HG03520 (cell line): Measurements from ENCODE around the gene RAB9A.
A peak's percentile ranks its signal among the peaks of the same experiment; 100 is the strongest.
"Not testable (repeated sequence)": the region's sequence is repeated elsewhere in the genome, so short reads cannot be mapped to it uniquely, and the experiment has no call there.

Experiments used
- ATAC-seq: cut with Tn5 transposase; IDR thresholded peaks from one replicate; pipeline ENCODE4 v1.9.1; 2021; ENCODE audit warnings: mild to moderate bottlenecking, moderate library complexity; ENCODE audit not compliant: unreplicated experiment

Gene RAB9A

GRCh38 chrX:13688958-13689740 lies at the start of gene RAB9A:
TSS of gene RAB9A (plus strand) at chrX:13689128. CDS start at chrX:13708747, 19,619 bp downstream.
- peak; percentile 58 for ATAC-seq

- not testable (repeated sequence) for ATAC-seq
Measured at GRCh38 chrX:13641684-13642083, 47.2 kb upstream of the RAB9A start.

- no peak for ATAC-seq
Measured at GRCh38 chrX:13645464-13646153, 43.3 kb upstream of the RAB9A start.

GRCh38 chrX:13646154-13646549 lies 42.8 kb upstream of the RAB9A start:
- no peak for ATAC-seq

GRCh38 chrX:13647709-13648212 lies 41.2 kb upstream of the RAB9A start:
- ATAC-seq = no peak

GRCh38 chrX:13648336-13648735 lies 40.6 kb upstream of the RAB9A start:
- not testable (repeated sequence) for ATAC-seq

- no peak for ATAC-seq
Measured at GRCh38 chrX:13649838-13650237, 39.1 kb upstream of the RAB9A start.

- no peak for ATAC-seq
Measured at GRCh38 chrX:13650318-13650717, 38.6 kb upstream of the RAB9A start.

GRCh38 chrX:13651150-13651549 lies 37.8 kb upstream of the RAB9A start:
- no peak for ATAC-seq

- peak; percentile 0 for ATAC-seq
Measured at GRCh38 chrX:13652287-13652793, 36.6 kb upstream of the RAB9A start.

- peak; percentile 97 for ATAC-seq
Measured at GRCh38 chrX:13652850-13653693, 35.9 kb upstream of the RAB9A start, which contains the start of gene TCEANC. TSS of gene TCEANC (plus strand) at chrX:13653141. CDS start at chrX:13662509, 9,368 bp downstream.

GRCh38 chrX:13654116-13654515 lies 34.8 kb upstream of the RAB9A start:
- no peak for ATAC-seq

- no peak for ATAC-seq
Measured at GRCh38 chrX:13655674-13656073, 33.3 kb upstream of the RAB9A start.

- no peak for ATAC-seq
Measured at GRCh38 chrX:13658602-13659001, 30.3 kb upstream of the RAB9A start.

GRCh38 chrX:13659063-13659462 lies 29.9 kb upstream of the RAB9A start:
- ATAC-seq = no peak

- ATAC-seq = no peak
Measured at GRCh38 chrX:13661735-13662288, 27.1 kb upstream of the RAB9A start.

- no peak for ATAC-seq
Measured at GRCh38 chrX:13662355-13662791, 26.6 kb upstream of the RAB9A start.

- no peak for ATAC-seq
Measured at GRCh38 chrX:13664020-13664419, 24.9 kb upstream of the RAB9A start.

GRCh38 chrX:13666836-13667235 lies 22.1 kb upstream of the RAB9A start:
- ATAC-seq = no peak

GRCh38 chrX:13667919-13668318 lies 21.0 kb upstream of the RAB9A start:
- no peak for ATAC-seq
